ENCODE results near the gene IGF1R.
A peak's percentile ranks its signal among the peaks of the same experiment; 100 is the strongest.

Gene IGF1R

DNA sequence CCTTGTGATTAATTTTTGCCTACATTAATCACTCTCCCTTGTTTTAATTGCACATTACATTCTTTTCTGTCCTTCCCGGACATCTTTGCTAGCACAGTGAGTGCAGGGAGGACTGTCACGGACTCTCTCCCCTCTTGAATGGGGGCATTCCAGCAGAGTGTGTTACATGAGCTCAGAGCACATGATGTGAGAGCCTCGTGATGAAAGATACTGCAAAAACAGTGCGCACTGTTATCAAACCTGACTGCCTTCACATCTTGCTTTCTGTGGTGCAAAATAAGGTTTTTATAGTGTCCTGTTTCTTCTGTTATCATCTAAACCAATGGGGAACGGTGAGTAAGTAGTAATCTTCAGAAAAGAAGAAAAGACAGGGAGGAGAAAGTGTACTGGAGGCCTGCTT is 191.7 kb downstream of the IGF1R start:
- no peaks in the 10 kb centered on the region for H3K36me3 ChIP-seq
- TF ChIP-seq, protein P1, sequence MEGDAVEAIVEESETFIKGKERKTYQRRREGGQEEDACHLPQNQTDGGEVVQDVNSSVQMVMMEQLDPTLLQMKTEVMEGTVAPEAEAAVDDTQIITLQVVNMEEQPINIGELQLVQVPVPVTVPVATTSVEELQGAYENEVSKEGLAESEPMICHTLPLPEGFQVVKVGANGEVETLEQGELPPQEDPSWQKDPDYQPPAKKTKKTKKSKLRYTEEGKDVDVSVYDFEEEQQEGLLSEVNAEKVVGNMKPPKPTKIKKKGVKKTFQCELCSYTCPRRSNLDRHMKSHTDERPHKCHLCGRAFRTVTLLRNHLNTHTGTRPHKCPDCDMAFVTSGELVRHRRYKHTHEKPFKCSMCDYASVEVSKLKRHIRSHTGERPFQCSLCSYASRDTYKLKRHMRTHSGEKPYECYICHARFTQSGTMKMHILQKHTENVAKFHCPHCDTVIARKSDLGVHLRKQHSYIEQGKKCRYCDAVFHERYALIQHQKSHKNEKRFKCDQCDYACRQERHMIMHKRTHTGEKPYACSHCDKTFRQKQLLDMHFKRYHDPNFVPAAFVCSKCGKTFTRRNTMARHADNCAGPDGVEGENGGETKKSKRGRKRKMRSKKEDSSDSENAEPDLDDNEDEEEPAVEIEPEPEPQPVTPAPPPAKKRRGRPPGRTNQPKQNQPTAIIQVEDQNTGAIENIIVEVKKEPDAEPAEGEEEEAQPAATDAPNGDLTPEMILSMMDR (IDR thresholded peaks at IDR 0.05): no peak
- H3K27me3 ChIP-seq: no peaks in the 10 kb centered on the region
- H3K27ac ChIP-seq: peak overlapping the region; percentile 21
- no peak overlapping the region for H3K4me3 ChIP-seq (ENCODE audit: low read depth in 1 of 2, low read length in 1 of 2)
- peaks cover 55 to 63% of the 10 kb centered on the region in 2 experiments for H3K4me1 ChIP-seq (ENCODE audit: control insufficient read depth in 1 of 2, insufficient read depth in 1 of 2, low read depth in 1 of 2, low read length in 1 of 2)
- no peaks in the 10 kb centered on the region for H3K9me3 ChIP-seq

- Histone ChIP-seq H3K9me3 (no peaks in the 10 kb centered on the region), H3K27me3 (no peaks in the 10 kb centered on the region), H3K4me3 (ENCODE audit: low read depth in 1 of 2, low read length in 1 of 2) (no peak overlapping the region), H3K27ac (peak overlapping the region; percentile 82), H3K4me1 (ENCODE audit: control insufficient read depth in 1 of 2, insufficient read depth in 1 of 2, low read depth in 1 of 2, low read length in 1 of 2) (peaks cover 51 to 60% of the 10 kb centered on the region in 2 experiments), H3K36me3 (no peaks in the 10 kb centered on the region)
- TF ChIP-seq, protein P1 (IDR thresholded peaks at IDR 0.05): no peak
These were observed 193.2 kb downstream of the IGF1R start for GRCh38 chr15:98841419-98841970.

DNA sequence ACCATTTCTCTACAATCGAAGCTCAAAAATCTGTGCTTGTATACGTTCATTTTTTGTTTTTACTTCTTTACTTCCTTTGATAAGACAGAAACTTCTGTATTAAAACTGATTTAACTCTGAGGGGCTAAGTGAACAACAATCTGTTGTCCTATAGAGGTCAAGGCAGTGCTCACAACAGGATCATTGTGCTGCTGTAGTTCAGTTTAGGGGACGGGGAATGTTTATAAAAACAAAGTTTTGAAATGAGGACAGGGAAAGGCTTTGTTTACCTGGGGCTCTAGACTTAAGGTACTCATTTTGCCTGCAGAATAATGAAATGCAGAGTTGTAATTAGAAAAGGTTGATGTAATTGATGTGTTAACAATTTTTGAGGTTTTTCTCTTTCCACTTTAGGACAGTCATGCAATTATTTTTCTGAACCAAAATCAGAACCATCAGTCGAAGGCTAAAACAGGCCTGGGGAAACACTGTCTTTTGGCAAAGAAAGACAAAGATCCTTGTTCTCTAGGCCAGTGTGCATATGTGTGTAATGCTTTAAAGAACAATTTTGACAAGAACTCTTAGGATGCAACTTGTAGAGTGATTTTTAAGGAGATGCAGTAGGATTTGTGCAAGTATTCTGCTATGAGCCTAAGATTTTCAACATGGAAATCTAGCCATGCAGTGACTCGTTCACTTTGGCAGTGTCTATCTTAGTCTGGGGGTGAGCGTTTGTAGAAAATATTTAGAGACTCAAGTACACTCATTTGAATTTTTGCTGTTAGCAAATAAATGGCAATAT is 194.0 kb downstream of the IGF1R start:
- no peaks in the 10 kb centered on the region for H3K27me3 ChIP-seq
- TF ChIP-seq, protein P1 (IDR thresholded peaks at IDR 0.05): no peak
- no peaks in the 10 kb centered on the region for H3K9me3 ChIP-seq
- peak overlapping the region; percentile 18 to 20 for H3K4me3 ChIP-seq (ENCODE audit: low read depth in 1 of 2, low read length in 1 of 2)
- peak overlapping the region; percentile 82 for H3K27ac ChIP-seq
- H3K4me1 ChIP-seq (ENCODE audit: control insufficient read depth in 1 of 2, insufficient read depth in 1 of 2, low read depth in 1 of 2, low read length in 1 of 2): peaks cover 48 to 54% of the 10 kb centered on the region in 2 experiments
- no peaks in the 10 kb centered on the region for H3K36me3 ChIP-seq

GRCh38 chr15:98842973-98843285 is 194.6 kb downstream of the IGF1R start:
- Histone ChIP-seq H3K4me3 (ENCODE audit: low read depth in 1 of 2, low read length in 1 of 2) (peak overlapping the region; percentile 18 to 20), H3K27ac (peak overlapping the region; percentile 82), H3K4me1 (ENCODE audit: control insufficient read depth in 1 of 2, insufficient read depth in 1 of 2, low read depth in 1 of 2, low read length in 1 of 2) (peaks cover 48 to 54% of the 10 kb centered on the region in 2 experiments), H3K9me3 (no peaks in the 10 kb centered on the region), H3K36me3 (no peaks in the 10 kb centered on the region), H3K27me3 (no peaks in the 10 kb centered on the region)
- TF ChIP-seq, protein P1 (IDR thresholded peaks at IDR 0.05): no peak

GRCh38 chr15:98843844-98844243 is 195.5 kb downstream of the IGF1R start:
- H3K4me3 ChIP-seq (ENCODE audit: low read depth in 1 of 2, low read length in 1 of 2): no peak overlapping the region
- TF ChIP-seq, protein P1 (IDR thresholded peaks at IDR 0.05): no peak
- H3K27me3 ChIP-seq: no peaks in the 10 kb centered on the region
- H3K4me1 ChIP-seq (ENCODE audit: control insufficient read depth in 1 of 2, insufficient read depth in 1 of 2, low read depth in 1 of 2, low read length in 1 of 2): peaks cover 48 to 54% of the 10 kb centered on the region in 2 experiments
- H3K9me3 ChIP-seq: no peaks in the 10 kb centered on the region
- H3K36me3 ChIP-seq: no peaks in the 10 kb centered on the region
- H3K27ac ChIP-seq: peak overlapping the region; percentile 82

Measured in neutrophil (primary cell).